NCI-H524 (cell line): Measurements from ENCODE around the gene RBP4.
A peak's percentile ranks its signal among the peaks of the same experiment; 100 is the strongest.

Source experiments
- DNase-seq, 2 experiments: peaks; one replicate each; lab custom pipeline; 2025; lab: John Stamatoyannopoulos, UW

RBP4 gene

GRCh38 chr10:93595378-93596161, 5.5 kb downstream of the RBP4 start:
- DNase-seq = no peak

GRCh38 chr10:93594518-93594917, 6.5 kb downstream of the RBP4 start:
- peak in 1 of 2 experiments; percentile 29 for DNase-seq

- DNase-seq = no peak
Measured at GRCh38 chr10:93593749-93594148, 7.3 kb downstream of the RBP4 start.

- no peak for DNase-seq
Measured at GRCh38 chr10:93593254-93593653, 7.8 kb downstream of the RBP4 start.

- no peak for DNase-seq
Measured at GRCh38 chr10:93591065-93591808, 9.8 kb downstream of the RBP4 start.

GRCh38 chr10:93590638-93591037, 10.4 kb downstream of the RBP4 start:
- DNase-seq = no peak

- no peak for DNase-seq
Measured at GRCh38 chr10:93589648-93590562, 11.1 kb downstream of the RBP4 start.

GRCh38 chr10:93584445-93584844, 16.6 kb downstream of the RBP4 start:
- no peak for DNase-seq

GRCh38 chr10:93580828-93581227, 20.2 kb downstream of the RBP4 start:
- DNase-seq = peak in 1 of 2 experiments; percentile 30

GRCh38 chr10:93579985-93580711, 20.9 kb downstream of the RBP4 start:
- DNase-seq = no peak

GRCh38 chr10:93579089-93579488, 21.9 kb downstream of the RBP4 start:
- no peak for DNase-seq

- DNase-seq = no peak
Measured at GRCh38 chr10:93577565-93577964, 23.5 kb downstream of the RBP4 start.

- DNase-seq = no peak
Measured at GRCh38 chr10:93576888-93577287, 24.1 kb downstream of the RBP4 start.

- no peak for DNase-seq
Measured at GRCh38 chr10:93573924-93574323, 27.1 kb downstream of the RBP4 start.

GRCh38 chr10:93573051-93573909, 27.8 kb downstream of the RBP4 start:
- no peak for DNase-seq

- DNase-seq = no peak
Measured at GRCh38 chr10:93572606-93573005, 28.4 kb downstream of the RBP4 start.

- DNase-seq = no peak
Measured at GRCh38 chr10:93570383-93570782, 30.7 kb downstream of the RBP4 start.

- no peak for DNase-seq
Measured at GRCh38 chr10:93568105-93568390, 33.0 kb downstream of the RBP4 start.

- no peak for DNase-seq
Measured at GRCh38 chr10:93567277-93568104, 33.5 kb downstream of the RBP4 start.
